Measurements from ENCODE around the gene CORO7.

Gene CORO7

DNA sequence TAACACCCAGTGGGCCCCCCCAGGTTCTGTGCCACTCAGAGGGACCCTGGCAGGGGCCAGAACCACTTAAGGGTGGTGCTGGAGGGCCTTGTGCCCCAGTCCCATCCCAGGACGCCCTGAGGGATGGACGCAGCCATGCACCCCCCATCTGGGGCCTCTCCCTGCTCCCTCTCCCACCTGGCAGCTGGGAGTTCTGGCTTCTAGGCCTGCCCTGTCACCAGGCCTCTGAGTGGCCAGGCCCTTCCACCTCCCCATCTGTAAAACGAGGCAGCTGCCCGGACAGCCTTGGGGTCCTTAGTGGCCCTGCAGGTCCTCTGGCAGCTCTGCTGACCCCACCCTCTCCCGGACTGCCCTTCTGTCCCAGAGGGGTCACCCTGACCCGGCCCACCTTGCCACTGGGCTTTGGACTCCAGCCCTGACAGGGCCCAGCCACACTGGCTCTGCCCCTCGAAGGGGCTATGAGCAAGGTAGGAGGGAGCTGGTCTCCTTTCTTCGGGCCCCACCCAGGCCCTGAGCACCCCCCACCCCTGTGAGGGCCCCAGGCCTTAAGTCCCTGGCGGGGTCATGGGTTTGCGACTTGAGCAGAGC, 77.6 kb downstream of the CORO7 start:
- no peak for TF ChIP-seq POLR2AphosphoS5 (IDR thresholded peaks at IDR 0.05; ENCODE audit: low read depth, low read length)

DNA sequence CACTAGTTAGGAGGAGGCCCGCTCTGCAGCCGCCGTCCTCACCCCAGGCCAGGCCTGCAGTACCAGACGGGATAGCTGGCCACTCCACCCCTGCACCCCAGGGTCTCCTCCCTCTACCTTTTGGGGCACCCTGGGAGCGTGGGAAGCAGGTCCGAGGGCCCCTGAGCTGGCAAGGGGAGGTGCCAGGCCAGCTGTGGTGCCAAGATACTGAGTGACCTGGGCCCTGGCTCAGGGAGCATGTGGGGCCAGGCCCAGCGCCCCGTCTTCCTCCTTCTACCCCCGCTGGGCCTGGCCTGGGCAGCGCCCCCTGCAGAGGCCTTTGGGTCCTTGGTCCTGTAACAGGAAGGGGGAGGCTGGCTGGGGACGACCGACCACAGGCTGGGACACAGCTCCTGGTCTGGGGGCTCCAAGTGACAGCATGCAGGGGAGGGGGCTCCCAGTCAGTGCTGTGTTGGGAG, 78.2 kb downstream of the CORO7 start:
- TF ChIP-seq TAF1 (IDR thresholded peaks at IDR 0.05; ENCODE audit: borderline replicate concordance, insufficient read depth, low read length), result no peak

DNA sequence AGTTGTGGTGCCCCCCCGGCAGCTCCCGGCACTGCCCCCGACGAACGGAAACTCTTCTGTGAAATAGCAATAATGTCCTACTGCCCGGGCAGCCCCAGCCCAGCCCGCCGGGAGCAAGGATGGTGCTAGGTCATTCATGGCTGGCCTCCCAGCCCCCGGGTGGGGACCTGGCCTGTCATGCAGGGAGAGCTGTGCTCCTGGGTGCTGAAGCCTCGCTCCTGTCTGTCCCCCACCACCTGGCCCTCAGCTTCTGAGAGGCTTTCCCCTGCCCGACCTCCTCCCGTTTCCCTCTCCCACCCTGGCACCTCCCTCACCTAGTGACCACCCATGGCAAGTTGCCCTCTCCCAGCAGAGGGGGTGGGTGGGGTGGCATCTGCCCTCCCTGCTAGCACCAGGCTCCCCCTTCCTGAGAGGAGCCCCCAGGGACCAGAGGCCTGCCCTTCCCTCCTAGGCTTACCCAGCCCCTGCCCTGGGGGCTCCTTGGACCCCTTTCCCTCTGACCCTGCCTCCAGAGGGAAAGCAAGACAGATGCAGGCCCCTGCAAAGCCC, 78.8 kb downstream of the CORO7 start:
- TF ChIP-seq POLR2AphosphoS5 (IDR thresholded peaks at IDR 0.05; ENCODE audit: low read depth, low read length) (peak; percentile 39), FOXP2 (optimal IDR thresholded peaks at IDR 0.05; ENCODE audit: borderline replicate concordance, extremely low read depth, extremely low read length, insufficient read depth) (no peak), SIN3A (IDR thresholded peaks at IDR 0.05; ENCODE audit: borderline replicate concordance, insufficient read depth, low read length) (no peak), TAF1 (IDR thresholded peaks at IDR 0.05; ENCODE audit: borderline replicate concordance, insufficient read depth, low read length) (no peak)
- TF ChIP-seq, protein P1, sequence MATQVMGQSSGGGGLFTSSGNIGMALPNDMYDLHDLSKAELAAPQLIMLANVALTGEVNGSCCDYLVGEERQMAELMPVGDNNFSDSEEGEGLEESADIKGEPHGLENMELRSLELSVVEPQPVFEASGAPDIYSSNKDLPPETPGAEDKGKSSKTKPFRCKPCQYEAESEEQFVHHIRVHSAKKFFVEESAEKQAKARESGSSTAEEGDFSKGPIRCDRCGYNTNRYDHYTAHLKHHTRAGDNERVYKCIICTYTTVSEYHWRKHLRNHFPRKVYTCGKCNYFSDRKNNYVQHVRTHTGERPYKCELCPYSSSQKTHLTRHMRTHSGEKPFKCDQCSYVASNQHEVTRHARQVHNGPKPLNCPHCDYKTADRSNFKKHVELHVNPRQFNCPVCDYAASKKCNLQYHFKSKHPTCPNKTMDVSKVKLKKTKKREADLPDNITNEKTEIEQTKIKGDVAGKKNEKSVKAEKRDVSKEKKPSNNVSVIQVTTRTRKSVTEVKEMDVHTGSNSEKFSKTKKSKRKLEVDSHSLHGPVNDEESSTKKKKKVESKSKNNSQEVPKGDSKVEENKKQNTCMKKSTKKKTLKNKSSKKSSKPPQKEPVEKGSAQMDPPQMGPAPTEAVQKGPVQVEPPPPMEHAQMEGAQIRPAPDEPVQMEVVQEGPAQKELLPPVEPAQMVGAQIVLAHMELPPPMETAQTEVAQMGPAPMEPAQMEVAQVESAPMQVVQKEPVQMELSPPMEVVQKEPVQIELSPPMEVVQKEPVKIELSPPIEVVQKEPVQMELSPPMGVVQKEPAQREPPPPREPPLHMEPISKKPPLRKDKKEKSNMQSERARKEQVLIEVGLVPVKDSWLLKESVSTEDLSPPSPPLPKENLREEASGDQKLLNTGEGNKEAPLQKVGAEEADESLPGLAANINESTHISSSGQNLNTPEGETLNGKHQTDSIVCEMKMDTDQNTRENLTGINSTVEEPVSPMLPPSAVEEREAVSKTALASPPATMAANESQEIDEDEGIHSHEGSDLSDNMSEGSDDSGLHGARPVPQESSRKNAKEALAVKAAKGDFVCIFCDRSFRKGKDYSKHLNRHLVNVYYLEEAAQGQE (IDR thresholded peaks at IDR 0.05; ENCODE audit: insufficient read depth in 1 of 2, low read depth in 2 of 2, low read length in 2 of 2), result no peak

DNA sequence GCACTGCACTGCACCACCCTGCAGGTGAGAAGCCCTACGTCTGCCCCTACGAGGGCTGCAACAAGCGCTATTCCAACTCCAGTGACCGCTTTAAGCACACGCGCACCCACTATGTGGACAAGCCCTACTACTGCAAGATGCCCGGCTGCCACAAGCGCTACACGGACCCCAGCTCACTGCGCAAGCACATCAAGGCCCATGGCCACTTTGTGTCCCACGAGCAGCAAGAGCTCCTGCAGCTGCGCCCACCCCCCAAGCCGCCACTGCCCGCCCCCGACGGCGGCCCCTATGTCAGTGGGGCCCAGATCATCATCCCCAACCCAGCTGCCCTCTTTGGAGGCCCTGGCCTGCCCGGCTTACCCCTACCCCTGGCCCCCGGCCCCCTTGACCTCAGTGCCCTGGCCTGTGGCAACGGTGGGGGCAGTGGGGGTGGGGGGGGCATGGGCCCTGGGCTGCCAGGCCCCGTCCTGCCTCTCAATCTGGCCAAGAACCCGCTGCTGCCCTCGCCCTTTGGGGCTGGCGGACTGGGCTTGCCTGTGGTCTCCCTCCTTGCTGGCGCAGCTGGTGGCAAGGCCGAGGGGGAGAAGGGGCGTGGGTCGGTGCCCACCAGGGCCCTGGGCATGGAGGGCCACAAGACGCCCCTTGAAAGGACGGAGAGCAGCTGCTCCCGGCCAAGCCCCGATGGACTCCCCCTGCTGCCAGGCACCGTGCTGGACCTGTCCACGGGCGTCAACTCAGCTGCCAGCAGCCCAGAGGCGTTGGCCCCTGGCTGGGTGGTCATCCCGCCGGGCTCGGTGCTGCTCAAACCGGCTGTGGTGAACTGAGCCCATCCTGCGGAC, 79.5 kb downstream of the CORO7 start:
- no peak for TF ChIP-seq SIN3A (IDR thresholded peaks at IDR 0.05; ENCODE audit: borderline replicate concordance, insufficient read depth, low read length)

DNA sequence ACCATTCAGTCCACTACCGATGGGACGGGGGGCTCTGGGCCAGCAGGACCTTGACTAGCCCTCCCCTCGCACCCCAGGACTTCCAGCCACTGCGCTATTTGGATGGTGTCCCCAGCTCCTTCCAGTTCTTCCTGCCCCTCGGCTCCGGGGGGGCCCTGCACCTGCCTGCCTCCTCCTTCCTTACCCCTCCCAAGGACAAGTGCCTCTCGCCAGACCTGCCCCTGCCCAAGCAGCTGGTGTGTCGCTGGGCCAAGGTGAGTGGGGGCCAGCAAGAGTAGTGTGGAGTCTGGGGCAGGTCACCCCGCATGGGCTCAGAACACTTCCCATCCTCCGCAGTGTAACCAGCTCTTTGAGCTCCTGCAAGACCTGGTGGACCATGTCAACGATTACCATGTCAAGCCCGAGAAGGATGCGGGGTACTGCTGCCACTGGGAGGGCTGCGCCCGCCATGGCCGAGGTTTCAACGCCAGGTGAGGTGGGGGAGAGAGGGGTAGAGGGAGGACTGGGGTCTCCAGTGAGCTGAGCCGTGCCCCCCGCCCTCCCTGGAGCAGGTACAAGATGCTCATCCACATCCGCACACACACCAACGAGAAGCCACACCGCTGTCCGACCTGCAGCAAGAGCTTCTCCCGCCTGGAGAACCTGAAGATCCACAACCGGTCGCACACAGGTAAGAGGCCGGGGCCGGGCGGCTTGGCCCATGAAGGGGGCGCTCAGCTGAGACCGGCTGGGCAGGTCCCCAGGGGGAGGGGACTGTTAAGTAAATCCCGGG, 81.5 kb downstream of the CORO7 start:
- TF ChIP-seq TAF1 (IDR thresholded peaks at IDR 0.05; ENCODE audit: borderline replicate concordance, insufficient read depth, low read length) (no peak), FOXP2 (optimal IDR thresholded peaks at IDR 0.05; ENCODE audit: borderline replicate concordance, extremely low read depth, extremely low read length, insufficient read depth) (no peak), SIN3A (IDR thresholded peaks at IDR 0.05; ENCODE audit: borderline replicate concordance, insufficient read depth, low read length) (no peak), POLR2AphosphoS5 (IDR thresholded peaks at IDR 0.05; ENCODE audit: low read depth, low read length) (no peak)
- TF ChIP-seq, protein P1 (IDR thresholded peaks at IDR 0.05; ENCODE audit: insufficient read depth in 1 of 2, low read depth in 2 of 2, low read length in 2 of 2), result no peak

DNA sequence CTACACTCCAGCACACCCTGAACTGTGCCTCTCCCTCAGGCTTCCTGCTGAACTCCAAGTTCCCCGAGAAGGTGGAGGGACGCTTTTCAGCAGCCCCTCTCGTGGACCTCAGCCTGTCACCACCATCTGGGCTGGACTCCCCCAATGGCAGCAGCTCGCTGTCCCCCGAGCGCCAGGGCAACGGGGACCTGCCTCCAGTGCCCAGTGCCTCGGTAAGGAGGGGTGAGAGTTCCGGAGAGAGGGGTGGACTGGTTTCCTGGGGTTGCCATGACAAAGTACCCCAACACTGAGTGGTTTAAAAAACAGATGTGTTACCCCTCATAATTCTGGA, 83.1 kb downstream of the CORO7 start:
- TF ChIP-seq, protein P1 (IDR thresholded peaks at IDR 0.05; ENCODE audit: insufficient read depth in 1 of 2, low read depth in 2 of 2, low read length in 2 of 2), result no peak
- TF ChIP-seq FOXP2 (optimal IDR thresholded peaks at IDR 0.05; ENCODE audit: borderline replicate concordance, extremely low read depth, extremely low read length, insufficient read depth) (no peak), TAF1 (IDR thresholded peaks at IDR 0.05; ENCODE audit: borderline replicate concordance, insufficient read depth, low read length) (no peak), POLR2AphosphoS5 (IDR thresholded peaks at IDR 0.05; ENCODE audit: low read depth, low read length) (no peak), SIN3A (IDR thresholded peaks at IDR 0.05; ENCODE audit: borderline replicate concordance, insufficient read depth, low read length) (no peak)

Data from PFSK-1 (cell line).